BLaER1 (cell line): ENCODE results near the gene DGKZ.

ENCODE experiments used
- H3K27ac ChIP-seq: shearing (Covaris generic); formaldehyde crosslinking; 2 replicates; pipeline ENCODE4 v1.8.1; 2022
- H3K27me3 ChIP-seq: shearing (Covaris generic); formaldehyde crosslinking; 2 replicates; pipeline ENCODE4 v1.8.1; 2022
- H3K36me3 ChIP-seq: shearing (Covaris generic); formaldehyde crosslinking; 2 replicates; pipeline ENCODE4 v1.8.1; 2022
- H3K4me1 ChIP-seq: shearing (Covaris generic); formaldehyde crosslinking; 2 replicates; pipeline ENCODE4 v1.8.1; 2022
- H3K4me2 ChIP-seq: shearing (Covaris generic); formaldehyde crosslinking; 2 replicates; pipeline ENCODE4 v1.8.1; 2022
- H3K4me3 ChIP-seq: shearing (Covaris generic); formaldehyde crosslinking; 2 replicates; pipeline ENCODE4 v1.8.1; 2022
- H3K9ac ChIP-seq: shearing (Covaris generic); formaldehyde crosslinking; 2 replicates; pipeline ENCODE4 v1.8.1; 2022
- H3K9me3 ChIP-seq: shearing (Covaris generic); formaldehyde crosslinking; 2 replicates; pipeline ENCODE4 v1.8.1; 2022
- H4K20me1 ChIP-seq: shearing (Covaris generic); formaldehyde crosslinking; 2 replicates; pipeline ENCODE4 v1.8.1; 2022
- Cebpa-rat ChIP-seq: shearing (Covaris generic); IDR thresholded peaks from 2 replicates; pipeline ENCODE4 v1.8.1; 2022

Gene DGKZ

DNA sequence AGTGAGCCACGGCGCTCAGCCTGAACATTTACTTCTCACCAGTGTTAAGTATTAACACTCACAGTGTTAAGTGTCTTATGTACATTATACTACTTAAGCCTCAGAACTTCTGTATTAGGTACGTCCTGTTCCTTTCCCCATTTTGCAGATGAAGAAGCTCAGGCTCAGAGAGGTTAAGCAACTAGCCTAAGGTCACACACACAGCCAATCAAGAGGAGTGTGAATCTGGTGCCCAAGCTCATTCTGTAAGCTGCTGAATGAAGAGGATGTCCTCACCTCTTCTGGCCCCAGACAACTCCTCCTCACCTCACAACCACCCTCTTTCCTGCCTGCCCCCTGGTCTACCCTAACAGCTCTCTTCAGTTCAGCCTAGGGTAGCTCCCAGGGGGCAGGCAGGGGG, 39.9 kb upstream of the DGKZ start:
- Histone ChIP-seq H3K4me2 (peak overlapping the region; percentile 78), H3K36me3 (no peaks in the 10 kb centered on the region), H3K9me3 (no peaks in the 10 kb centered on the region), H3K9ac (no peak overlapping the region), H3K27me3 (no peaks in the 10 kb centered on the region), H3K4me1 (peaks cover 34% of the 10 kb centered on the region), H3K4me3 (no peak overlapping the region), H4K20me1 (no peaks in the 10 kb centered on the region), H3K27ac (no peak overlapping the region)
- TF ChIP-seq Cebpa-rat: no peak

- Histone ChIP-seq H3K9me3 (no peaks in the 10 kb centered on the region), H4K20me1 (no peaks in the 10 kb centered on the region), H3K9ac (no peak overlapping the region), H3K4me3 (no peak overlapping the region), H3K4me2 (peak overlapping the region; percentile 78), H3K4me1 (peaks cover 34% of the 10 kb centered on the region), H3K27me3 (no peaks in the 10 kb centered on the region), H3K36me3 (no peaks in the 10 kb centered on the region), H3K27ac (no peak overlapping the region)
- TF ChIP-seq Cebpa-rat: no peak
Observed at GRCh38 chr11:46307785-46308341, 39.4 kb upstream of the DGKZ start.

DNA sequence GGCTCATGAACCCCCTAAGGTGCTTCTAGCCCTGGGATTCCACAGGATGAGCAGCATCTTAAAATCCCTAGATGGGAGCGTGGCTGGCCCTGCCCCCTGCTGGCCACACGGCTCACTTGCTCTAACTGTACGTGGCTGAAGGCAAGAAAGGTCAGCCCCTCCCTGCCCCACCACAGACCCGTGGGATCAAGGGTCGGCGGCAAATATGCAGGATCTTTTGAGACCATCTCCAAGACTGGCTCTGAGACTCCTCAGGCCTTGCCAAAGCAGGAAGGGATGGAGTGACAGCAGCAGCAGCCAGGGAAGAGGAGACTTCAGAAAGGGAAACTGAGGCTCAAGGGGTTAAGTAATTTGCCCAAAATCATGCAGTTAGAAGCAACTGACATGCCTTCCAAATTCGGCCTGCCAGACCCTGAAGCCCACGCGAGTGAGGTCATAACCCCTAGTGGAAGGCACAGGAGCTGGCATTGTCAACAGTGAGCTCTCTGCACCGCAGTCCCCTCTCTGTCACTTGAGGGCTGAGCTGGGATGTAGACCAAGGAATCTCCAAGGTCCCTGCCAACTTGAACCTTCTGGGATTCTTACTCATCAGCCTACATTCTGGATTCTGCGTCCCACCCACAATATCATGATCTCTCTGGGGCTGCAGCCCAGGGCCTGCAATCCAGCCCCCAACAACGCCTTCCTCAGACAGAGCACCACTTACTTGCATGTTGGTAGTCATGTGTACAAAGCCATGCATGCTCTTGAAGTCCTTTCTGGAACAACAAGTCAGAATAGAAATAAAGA, 38.4 kb upstream of the DGKZ start:
- peaks cover 34% of the 10 kb centered on the region for H3K4me1 ChIP-seq
- no peaks in the 10 kb centered on the region for H3K27me3 ChIP-seq
- peak overlapping the region; percentile 78 for H3K4me2 ChIP-seq
- TF ChIP-seq Cebpa-rat: no peak
- H3K36me3 ChIP-seq: no peaks in the 10 kb centered on the region
- H3K9ac ChIP-seq: 0 out of 2 replicates have a peak overlapping the region, but pooled peaks have one; percentile 9
- H4K20me1 ChIP-seq: no peaks in the 10 kb centered on the region
- no peak overlapping the region for H3K27ac ChIP-seq
- H3K4me3 ChIP-seq: no peak overlapping the region
- no peaks in the 10 kb centered on the region for H3K9me3 ChIP-seq

DNA sequence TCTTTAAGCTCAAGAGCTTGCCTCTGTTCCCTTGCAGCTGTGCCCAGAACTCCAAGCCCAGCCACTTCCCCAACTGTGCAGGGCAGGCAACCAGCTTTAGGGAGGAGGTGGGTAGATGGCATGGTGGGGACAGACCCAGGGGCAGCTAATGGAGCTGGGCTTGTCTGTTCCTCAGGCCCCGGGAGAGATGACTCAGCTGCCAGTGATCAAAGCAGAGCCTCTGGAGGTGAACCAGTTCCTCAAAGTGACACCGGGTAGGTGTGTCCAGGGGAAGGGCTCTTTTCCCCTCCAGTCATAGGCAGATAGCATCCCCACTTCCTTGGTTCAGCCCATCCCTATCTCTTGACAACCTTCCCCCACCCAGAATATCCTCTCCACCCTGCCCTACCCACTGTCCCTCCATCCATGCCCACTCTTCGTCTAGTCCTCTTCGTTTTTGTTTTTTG, 37.4 kb upstream of the DGKZ start:
- peaks cover 34% of the 10 kb centered on the region for H3K4me1 ChIP-seq
- no peak for TF ChIP-seq Cebpa-rat
- H4K20me1 ChIP-seq: no peaks in the 10 kb centered on the region
- peak overlapping the region; percentile 78 for H3K4me2 ChIP-seq
- no peaks in the 10 kb centered on the region for H3K36me3 ChIP-seq
- 0 out of 2 replicates have a peak overlapping the region, but pooled peaks have one; percentile 9 for H3K9ac ChIP-seq
- H3K27me3 ChIP-seq: no peaks in the 10 kb centered on the region
- no peaks in the 10 kb centered on the region for H3K9me3 ChIP-seq
- H3K27ac ChIP-seq: no peak overlapping the region
- H3K4me3 ChIP-seq: no peak overlapping the region

DNA sequence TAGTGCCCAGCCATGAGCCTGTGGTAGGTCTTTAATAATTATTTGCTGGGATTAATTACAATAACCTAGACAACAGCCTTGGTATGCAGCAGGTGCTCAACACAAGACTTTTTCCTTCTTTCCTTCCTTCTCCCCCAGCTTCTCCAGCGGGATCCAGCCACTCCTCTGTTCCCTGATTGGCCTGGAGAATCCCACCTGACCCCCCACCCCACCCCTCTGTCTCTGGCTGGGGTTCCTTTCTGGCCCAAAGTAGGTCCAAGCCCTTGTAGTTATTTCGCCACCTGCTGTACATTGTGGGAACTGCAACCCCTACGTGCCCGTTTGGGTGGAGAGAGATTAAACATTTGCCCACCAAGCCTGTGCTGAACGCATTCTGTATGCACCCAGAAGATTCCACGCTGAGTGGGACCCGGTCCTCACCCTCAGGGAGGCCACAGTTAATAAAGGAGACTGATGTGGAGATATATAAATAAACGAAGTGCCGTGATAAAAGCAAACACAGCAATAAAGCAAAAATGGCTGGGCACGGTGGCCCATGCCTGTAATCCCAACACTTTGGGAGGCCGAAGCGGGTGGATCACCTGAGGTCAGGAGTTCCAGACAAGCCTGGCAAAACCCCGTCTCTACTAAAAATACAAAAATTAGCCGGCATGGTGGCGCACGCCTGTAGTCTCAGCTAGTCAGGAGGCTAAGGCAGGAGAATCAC, 32.1 kb upstream of the DGKZ start:
- Histone ChIP-seq H3K4me2 (no peak overlapping the region), H3K4me3 (no peak overlapping the region), H3K9ac (no peak overlapping the region), H3K36me3 (no peaks in the 10 kb centered on the region), H3K27me3 (no peaks in the 10 kb centered on the region), H3K27ac (no peak overlapping the region), H4K20me1 (no peaks in the 10 kb centered on the region), H3K9me3 (no peaks in the 10 kb centered on the region), H3K4me1 (peaks cover 25% of the 10 kb centered on the region)
- no peak for TF ChIP-seq Cebpa-rat

- H3K4me2 ChIP-seq: no peak overlapping the region
- no peak overlapping the region for H3K4me3 ChIP-seq
- H3K27ac ChIP-seq: peak overlapping the region; percentile 8; the same call in 1 of the 2 replicates
- H3K9me3 ChIP-seq: no peaks in the 10 kb centered on the region
- H3K36me3 ChIP-seq: no peaks in the 10 kb centered on the region
- peaks cover 24% of the 10 kb centered on the region for H3K4me1 ChIP-seq
- TF ChIP-seq Cebpa-rat: no peak
- H3K9ac ChIP-seq: no peak overlapping the region
- no peaks in the 10 kb centered on the region for H4K20me1 ChIP-seq
- H3K27me3 ChIP-seq: no peaks in the 10 kb centered on the region
Observed at GRCh38 chr11:46315783-46316563, 31.3 kb upstream of the DGKZ start.

GRCh38 chr11:46319074-46319453, 28.2 kb upstream of the DGKZ start:
- H3K36me3 ChIP-seq: no peaks in the 10 kb centered on the region
- H3K27ac ChIP-seq: peak overlapping the region; percentile 88
- no peaks in the 10 kb centered on the region for H4K20me1 ChIP-seq
- TF ChIP-seq Cebpa-rat: no peak
- peak overlapping the region; percentile 12; the same call in 1 of the 2 replicates for H3K4me3 ChIP-seq
- no peaks in the 10 kb centered on the region for H3K27me3 ChIP-seq
- peaks cover 24% of the 10 kb centered on the region for H3K4me1 ChIP-seq
- H3K9ac ChIP-seq: peak overlapping the region; percentile 48; the same call in 1 of the 2 replicates
- peak overlapping the region; percentile 79 for H3K4me2 ChIP-seq
- no peaks in the 10 kb centered on the region for H3K9me3 ChIP-seq

DNA sequence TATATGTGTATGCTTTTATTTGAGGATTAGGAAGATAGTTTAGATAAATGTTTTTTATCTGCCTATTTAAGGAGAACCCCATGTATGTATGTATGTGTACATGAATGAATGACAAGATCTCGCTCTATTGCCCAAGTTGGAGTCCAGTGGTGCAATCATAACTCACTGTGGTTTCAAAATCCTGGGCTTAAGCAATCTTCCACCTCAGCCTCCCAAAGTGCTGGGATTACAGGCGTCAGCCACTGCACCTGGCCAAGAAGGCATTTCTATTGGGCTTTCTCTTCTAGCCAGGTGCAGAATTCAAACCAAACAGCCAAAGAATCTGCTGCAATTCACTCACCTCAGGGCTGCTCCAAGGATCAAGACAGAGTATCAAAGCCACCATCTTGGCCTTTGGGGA, 25.5 kb upstream of the DGKZ start:
- Histone ChIP-seq H3K4me1 (peaks cover 24% of the 10 kb centered on the region), H3K4me3 (no peak overlapping the region), H4K20me1 (no peaks in the 10 kb centered on the region), H3K9ac (no peak overlapping the region), H3K27me3 (peaks cover 1% of the 10 kb centered on the region; the same call in 1 of the 2 replicates), H3K4me2 (no peak overlapping the region), H3K27ac (no peak overlapping the region), H3K9me3 (no peaks in the 10 kb centered on the region), H3K36me3 (no peaks in the 10 kb centered on the region)
- no peak for TF ChIP-seq Cebpa-rat

DNA sequence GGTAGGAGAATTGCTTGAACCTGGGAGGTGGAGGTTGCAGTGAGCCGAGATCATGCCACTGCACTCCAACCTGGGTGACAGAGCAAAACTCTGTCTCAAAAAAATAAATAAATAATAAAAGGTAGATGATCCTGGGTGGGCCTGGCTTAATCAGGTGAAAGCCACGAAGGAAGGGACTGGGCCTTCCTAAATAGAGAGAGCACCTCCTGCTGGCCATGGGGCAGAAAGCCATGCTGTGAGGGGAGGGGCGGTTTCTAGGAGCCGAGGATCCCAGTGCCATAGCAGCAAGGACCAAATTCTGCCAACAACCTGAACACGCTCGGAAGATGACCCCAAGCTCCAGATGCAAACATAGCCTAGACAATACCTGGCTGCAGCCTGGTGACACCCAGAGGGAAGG, 24.5 kb upstream of the DGKZ start:
- TF ChIP-seq Cebpa-rat: no peak
- no peaks in the 10 kb centered on the region for H4K20me1 ChIP-seq
- peaks cover 11% of the 10 kb centered on the region; the same call in 1 of the 2 replicates for H3K27me3 ChIP-seq
- no peaks in the 10 kb centered on the region for H3K36me3 ChIP-seq
- peaks cover 22% of the 10 kb centered on the region for H3K4me1 ChIP-seq
- no peak overlapping the region for H3K27ac ChIP-seq
- no peak overlapping the region for H3K9ac ChIP-seq
- H3K4me3 ChIP-seq: no peak overlapping the region
- no peak overlapping the region for H3K4me2 ChIP-seq
- H3K9me3 ChIP-seq: no peaks in the 10 kb centered on the region
